Duodenal mucosa (tissue), 2 donors: ENCODE results near the gene ZKSCAN1.

ENCODE experiments used
- H3K27ac ChIP-seq: one replicate; pipeline ENCODE4 v1.7.0; 2013; ENCODE audit warnings: low read depth, low read length
- H3K27me3 ChIP-seq, 2 donors: one replicate each; pipeline ENCODE4 v1.7.0; 2013; ENCODE audit warnings: low read length in 2 of 2, control low read depth in 1 of 2; ENCODE audit not compliant: insufficient read depth in 2 of 2, control insufficient read depth in 1 of 2
- H3K36me3 ChIP-seq, 2 donors: one replicate each; pipeline ENCODE4 v1.7.0; 2013; ENCODE audit warnings: low read length in 2 of 2, control low read depth in 1 of 2; ENCODE audit not compliant: insufficient read depth in 2 of 2, control insufficient read depth in 1 of 2
- H3K4me1 ChIP-seq, 2 donors: one replicate each; pipeline ENCODE4 v1.7.0; 2013; ENCODE audit warnings: low read length in 2 of 2, control low read depth in 1 of 2; ENCODE audit not compliant: insufficient read depth in 2 of 2, control insufficient read depth in 1 of 2
- H3K4me3 ChIP-seq, 2 donors: one replicate each; pipeline ENCODE4 v1.7.0; 2013; ENCODE audit warnings: low read length in 2 of 2, low read depth in 1 of 2
- H3K9ac ChIP-seq, 2 donors: one replicate each; pipeline ENCODE4 v1.7.0; 2013; ENCODE audit warnings: low read length in 2 of 2, low read depth in 1 of 2
- H3K9me3 ChIP-seq, 2 donors: one replicate each; pipeline ENCODE4 v1.7.0; 2013; ENCODE audit warnings: low read length in 2 of 2, control low read depth in 1 of 2; ENCODE audit not compliant: control insufficient read depth in 1 of 2

ZKSCAN1 gene

GRCh38 chr7:100074841-100075240 is 59.4 kb downstream of the ZKSCAN1 start:
- Histone ChIP-seq H3K27me3 (no peaks in the 10 kb centered on the region), H3K9ac (no peak overlapping the region), H3K9me3 (peaks cover 32 to 34% of the 10 kb centered on the region in 2 donors), H3K4me1 (peaks cover 15 to 20% of the 10 kb centered on the region in 2 donors), H3K27ac (no peak overlapping the region), H3K4me3 (no peak overlapping the region), H3K36me3 (peaks cover 59 to 74% of the 10 kb centered on the region in 2 donors)

GRCh38 chr7:100075418-100075817 is 60.0 kb downstream of the ZKSCAN1 start:
- Histone ChIP-seq H3K4me3 (no peak overlapping the region), H3K4me1 (peaks cover 20 to 26% of the 10 kb centered on the region in 2 donors), H3K9ac (no peak overlapping the region), H3K27me3 (no peaks in the 10 kb centered on the region), H3K9me3 (peaks cover 27 to 28% of the 10 kb centered on the region in 2 donors), H3K27ac (no peak overlapping the region), H3K36me3 (peaks cover 54 to 69% of the 10 kb centered on the region in 2 donors)

DNA sequence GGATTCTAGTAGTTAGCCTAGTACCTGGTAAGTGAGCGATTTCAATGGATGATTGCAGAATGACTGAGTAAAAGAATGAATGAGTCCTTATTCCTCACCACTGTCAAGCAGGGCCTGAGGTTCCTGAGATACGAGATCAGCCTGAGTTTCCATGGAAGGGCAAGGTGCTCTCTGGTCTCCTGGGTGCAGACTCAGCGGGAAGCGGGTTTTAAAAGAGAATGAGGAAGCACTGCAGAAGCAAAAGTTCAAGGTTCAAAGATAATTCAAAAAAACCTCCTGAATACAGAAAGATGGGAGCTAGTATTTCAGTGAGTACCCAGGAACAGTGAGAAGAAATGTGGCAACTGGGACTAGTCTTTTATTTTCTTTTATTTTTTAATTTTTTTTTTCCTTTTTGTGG is 61.8 kb downstream of the ZKSCAN1 start:
- H3K9me3 ChIP-seq = peaks cover 9 to 10% of the 10 kb centered on the region in 2 donors
- no peaks in the 10 kb centered on the region for H3K27me3 ChIP-seq
- H3K9ac ChIP-seq = no peak overlapping the region
- no peak overlapping the region for H3K4me3 ChIP-seq
- peaks cover 36 to 51% of the 10 kb centered on the region in 2 donors for H3K36me3 ChIP-seq
- no peak overlapping the region for H3K27ac ChIP-seq
- peaks cover 20 to 34% of the 10 kb centered on the region in 2 donors for H3K4me1 ChIP-seq

GRCh38 chr7:100079024-100079560 is 63.7 kb downstream of the ZKSCAN1 start:
- Histone ChIP-seq H3K4me3 (peak overlapping the region; percentile 47 to 83), H3K27me3 (no peaks in the 10 kb centered on the region), H3K9me3 (no peaks in the 10 kb centered on the region), H3K9ac (peak overlapping the region; percentile 37 to 67), H3K27ac (peak overlapping the region; percentile 17), H3K4me1 (peaks cover 20 to 42% of the 10 kb centered on the region in 2 donors), H3K36me3 (peaks cover 19 to 32% of the 10 kb centered on the region in 2 donors)

GRCh38 chr7:100080907-100081534 is 65.6 kb downstream of the ZKSCAN1 start:
- Histone ChIP-seq H3K9ac (peak overlapping the region; percentile 91 to 94), H3K4me1 (peaks cover 20 to 42% of the 10 kb centered on the region in 2 donors), H3K9me3 (no peaks in the 10 kb centered on the region), H3K4me3 (peak overlapping the region; percentile 83 to 99), H3K27me3 (no peaks in the 10 kb centered on the region), H3K36me3 (peaks cover 2 to 13% of the 10 kb centered on the region in 2 donors), H3K27ac (peak overlapping the region; percentile 78)

DNA sequence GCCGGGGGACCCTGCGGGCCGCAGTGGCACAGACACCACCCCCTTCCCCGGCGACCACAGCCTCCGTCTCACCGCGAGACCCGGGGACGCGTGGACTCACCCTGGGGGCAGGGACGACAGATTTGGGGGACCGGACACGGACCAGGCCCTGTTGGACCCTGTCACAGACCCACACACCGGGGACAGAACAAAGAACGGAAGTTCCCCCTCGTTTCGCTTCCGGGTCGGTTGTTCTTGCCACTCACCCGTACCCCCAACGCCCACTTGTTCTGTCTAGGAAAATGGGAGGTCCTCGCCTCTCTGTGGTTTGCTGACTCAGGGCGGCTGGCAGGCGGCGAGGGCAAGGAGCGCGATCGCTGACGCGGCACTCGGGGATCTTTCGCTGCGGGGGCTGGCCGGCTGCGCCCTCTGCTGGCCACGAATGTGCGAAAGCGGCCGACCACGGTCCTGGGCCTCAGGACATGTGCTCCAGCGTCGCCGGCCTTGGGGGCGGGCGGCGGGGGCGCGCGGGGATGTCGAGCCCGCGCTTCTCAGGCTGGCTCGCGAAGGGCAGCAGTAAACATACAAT is 66.2 kb downstream of the ZKSCAN1 start, which contains the start of gene ZNF3:
Gene ZNF3 (minus strand): TSS at position 189 of the 568 bp plus-strand sequence. CDS start 4,366 bp downstream, outside the sequence.
- Histone ChIP-seq H3K4me3 (peak within 1 kb of the TSS; percentile 83 to 99), H3K27ac (peak within 1 kb of the TSS; percentile 78), H3K27me3 (no peaks in the 10 kb centered on the region), H3K36me3 (peaks cover 0 to 7% of the 10 kb centered on the region in 2 donors), H3K4me1 (peaks cover 20 to 41% of the 10 kb centered on the region in 2 donors), H3K9ac (peak within 1 kb of the TSS; percentile 91 to 94), H3K9me3 (no peaks in the 10 kb centered on the region)

GRCh38 chr7:100082978-100083377 is 67.6 kb downstream of the ZKSCAN1 start:
- no peak overlapping the region for H3K27ac ChIP-seq
- peak overlapping the region in 1 of 2 donors; percentile 22 for H3K4me3 ChIP-seq
- peak overlapping the region in 1 of 2 donors; percentile 9 for H3K9ac ChIP-seq
- H3K36me3 ChIP-seq = no peaks in the 10 kb centered on the region
- no peaks in the 10 kb centered on the region for H3K27me3 ChIP-seq
- H3K9me3 ChIP-seq = no peaks in the 10 kb centered on the region
- H3K4me1 ChIP-seq = peaks cover 17 to 30% of the 10 kb centered on the region in 2 donors

- peaks cover 2 to 4% of the 10 kb centered on the region in 2 donors for H3K36me3 ChIP-seq
- H3K9me3 ChIP-seq = no peaks in the 10 kb centered on the region
These were observed 70.1 kb downstream of the ZKSCAN1 start for GRCh38 chr7:100085515-100085914.

GRCh38 chr7:100087055-100087750 is 71.8 kb downstream of the ZKSCAN1 start:
- Histone ChIP-seq H3K36me3 (peaks cover 16 to 19% of the 10 kb centered on the region in 2 donors), H3K9ac (no peak overlapping the region), H3K4me1 (peaks cover 17 to 24% of the 10 kb centered on the region in 2 donors), H3K27ac (no peak overlapping the region), H3K9me3 (no peaks in the 10 kb centered on the region), H3K27me3 (no peaks in the 10 kb centered on the region), H3K4me3 (no peak overlapping the region)

More at GRCh38 chr7:100085515-100085914, 70.1 kb downstream of the ZKSCAN1 start:
- Histone ChIP-seq H3K9ac (no peak overlapping the region), H3K4me3 (no peak overlapping the region), H3K27ac (no peak overlapping the region), H3K4me1 (peaks cover 17 to 31% of the 10 kb centered on the region in 2 donors), H3K27me3 (no peaks in the 10 kb centered on the region)
